Measurements from ENCODE around the gene ZNF865.

- TF ChIP-seq, protein P1, sequence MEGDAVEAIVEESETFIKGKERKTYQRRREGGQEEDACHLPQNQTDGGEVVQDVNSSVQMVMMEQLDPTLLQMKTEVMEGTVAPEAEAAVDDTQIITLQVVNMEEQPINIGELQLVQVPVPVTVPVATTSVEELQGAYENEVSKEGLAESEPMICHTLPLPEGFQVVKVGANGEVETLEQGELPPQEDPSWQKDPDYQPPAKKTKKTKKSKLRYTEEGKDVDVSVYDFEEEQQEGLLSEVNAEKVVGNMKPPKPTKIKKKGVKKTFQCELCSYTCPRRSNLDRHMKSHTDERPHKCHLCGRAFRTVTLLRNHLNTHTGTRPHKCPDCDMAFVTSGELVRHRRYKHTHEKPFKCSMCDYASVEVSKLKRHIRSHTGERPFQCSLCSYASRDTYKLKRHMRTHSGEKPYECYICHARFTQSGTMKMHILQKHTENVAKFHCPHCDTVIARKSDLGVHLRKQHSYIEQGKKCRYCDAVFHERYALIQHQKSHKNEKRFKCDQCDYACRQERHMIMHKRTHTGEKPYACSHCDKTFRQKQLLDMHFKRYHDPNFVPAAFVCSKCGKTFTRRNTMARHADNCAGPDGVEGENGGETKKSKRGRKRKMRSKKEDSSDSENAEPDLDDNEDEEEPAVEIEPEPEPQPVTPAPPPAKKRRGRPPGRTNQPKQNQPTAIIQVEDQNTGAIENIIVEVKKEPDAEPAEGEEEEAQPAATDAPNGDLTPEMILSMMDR (conservative IDR thresholded peaks at IDR 0.05 in 1 of 2, IDR thresholded peaks at IDR 0.05 in 1 of 2; ENCODE audit: low read depth in 1 of 2, low read length in 2 of 2), result no peak
- no peak for TF ChIP-seq EZH2 (IDR thresholded peaks at IDR 0.05; ENCODE audit: low read length, missing control alignments)
Observed at GRCh38 chr19:55621673-55622231, 16.3 kb downstream of the ZNF865 start.

All from fibroblast of lung (primary cell).